IPS-18a (cell line): Measurements from ENCODE around the gene GALK2.
"Not testable (repeated sequence)": the region's sequence is repeated elsewhere in the genome, so short reads cannot be mapped to it uniquely, and the experiment has no call there.

Experiments
- H3K27ac ChIP-seq: one replicate; pipeline ENCODE4 v1.5.1; 2013; ENCODE audit warnings: low read length
- H3K27me3 ChIP-seq: one replicate; pipeline ENCODE4 v1.6.1; 2013; ENCODE audit warnings: mild to moderate bottlenecking, low read length; ENCODE audit not compliant: control insufficient read depth, insufficient read depth
- H3K36me3 ChIP-seq: one replicate; pipeline ENCODE4 v1.6.1; 2013; ENCODE audit warnings: low read depth, low read length; ENCODE audit not compliant: control insufficient read depth
- H3K4me1 ChIP-seq: one replicate; pipeline ENCODE4 v1.6.1; 2013; ENCODE audit warnings: low read depth, low read length; ENCODE audit not compliant: control insufficient read depth
- H3K4me3 ChIP-seq: one replicate; pipeline ENCODE4 v1.5.1; 2013; ENCODE audit warnings: low read length
- H3K9ac ChIP-seq: one replicate; pipeline ENCODE4 v1.6.1; 2013; ENCODE audit warnings: mild to moderate bottlenecking, low read length, moderate library complexity
- H3K9me3 ChIP-seq: one replicate; pipeline ENCODE4 v1.6.1; 2013; ENCODE audit warnings: low read depth, low read length; ENCODE audit not compliant: control insufficient read depth

Gene GALK2

DNA sequence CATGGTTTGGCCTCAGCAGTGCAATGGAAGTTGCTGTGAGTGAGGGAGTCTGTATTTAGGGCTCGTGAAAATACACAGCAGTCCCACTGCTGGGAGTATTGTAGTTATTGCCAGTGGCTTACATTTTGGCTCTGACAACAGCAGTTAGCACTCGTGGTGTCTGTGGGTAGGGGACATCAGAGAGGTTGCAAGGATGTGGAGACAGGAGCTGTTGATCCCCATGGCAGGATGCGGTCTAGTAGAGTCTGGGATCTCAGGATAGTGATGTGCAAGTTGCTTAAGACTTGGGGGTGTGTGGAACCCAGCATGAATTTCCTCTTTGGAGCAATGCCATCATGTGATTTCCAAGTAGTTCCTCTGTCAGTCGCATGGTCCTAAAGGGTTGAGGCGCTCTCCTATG is 59.9 kb downstream of the GALK2 start:
- Histone ChIP-seq H3K27ac (no peak overlapping the region), H3K4me3 (no peak overlapping the region), H3K27me3 (no peaks in the 10 kb centered on the region), H3K9me3 (no peaks in the 10 kb centered on the region), H3K9ac (no peak overlapping the region), H3K36me3 (no peaks in the 10 kb centered on the region), H3K4me1 (peaks cover 12% of the 10 kb centered on the region)

DNA sequence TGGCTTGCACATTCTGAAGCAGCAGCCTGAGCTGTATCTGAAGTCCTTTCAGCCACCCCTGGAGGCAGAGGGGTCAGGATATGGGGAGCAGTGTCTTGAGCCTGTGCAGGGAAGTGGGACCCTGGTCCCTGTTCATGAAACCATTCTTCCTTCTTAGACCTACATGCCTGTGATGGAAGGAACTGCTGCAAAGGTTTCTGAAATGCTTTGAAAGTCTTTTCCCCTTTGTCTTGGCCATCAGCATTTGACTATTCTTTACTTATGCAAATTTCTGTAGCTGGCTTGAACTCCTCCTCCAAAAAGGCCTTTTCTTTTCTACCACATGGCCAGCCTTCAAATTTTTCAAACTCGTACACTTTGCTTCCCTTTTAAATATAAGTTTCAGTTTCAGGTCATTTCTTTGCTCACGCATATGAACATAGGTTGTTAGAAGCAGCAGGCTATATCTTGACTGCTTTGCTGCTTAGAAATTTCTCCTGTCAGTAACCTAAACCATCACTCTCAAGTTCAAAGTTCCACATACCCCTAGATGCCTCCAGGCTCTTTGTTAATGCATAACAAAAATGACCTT is 62.3 kb downstream of the GALK2 start:
- Histone ChIP-seq H3K4me3 (no peak overlapping the region), H3K4me1 (peaks cover 9% of the 10 kb centered on the region), H3K27me3 (no peaks in the 10 kb centered on the region), H3K36me3 (no peaks in the 10 kb centered on the region), H3K27ac (no peak overlapping the region), H3K9me3 (no peaks in the 10 kb centered on the region), H3K9ac (no peak overlapping the region)

DNA sequence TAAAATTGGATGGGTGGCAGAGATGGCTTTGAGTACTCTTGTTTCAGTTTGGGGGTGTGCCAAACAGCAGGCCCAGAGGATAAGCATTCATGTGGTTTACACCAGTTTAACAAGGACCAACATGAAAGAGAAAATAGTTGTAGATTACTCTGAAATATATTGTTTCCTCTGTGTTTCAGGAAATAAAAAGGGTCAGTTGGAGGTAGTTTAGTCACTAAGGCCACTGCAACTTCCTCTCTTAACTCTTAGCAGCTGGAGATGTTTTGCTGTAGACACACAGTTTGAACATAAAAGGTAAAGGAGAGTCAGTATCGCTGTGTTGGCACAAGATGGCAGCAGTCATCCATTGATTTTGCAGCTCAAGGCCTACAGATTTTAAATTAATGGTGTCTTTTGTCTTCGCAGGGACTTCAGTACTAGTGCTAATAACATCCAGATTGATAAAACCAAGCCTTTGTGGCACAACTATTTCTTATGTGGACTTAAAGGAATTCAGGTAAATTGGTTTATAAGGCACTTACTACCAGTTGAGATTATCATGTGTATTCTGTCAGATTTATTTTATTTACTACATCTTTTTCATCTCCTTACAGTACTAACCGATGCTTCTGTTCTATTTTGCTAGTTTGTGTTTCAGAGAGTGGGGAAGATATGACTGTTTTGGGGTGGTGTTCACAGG is 65.5 kb downstream of the GALK2 start:
- H3K27ac ChIP-seq, result peak overlapping the region; percentile 24
- no peaks in the 10 kb centered on the region for H3K9me3 ChIP-seq
- H3K27me3 ChIP-seq, result no peaks in the 10 kb centered on the region
- H3K9ac ChIP-seq, result no peak overlapping the region
- no peaks in the 10 kb centered on the region for H3K36me3 ChIP-seq
- H3K4me1 ChIP-seq, result peaks cover 16% of the 10 kb centered on the region
- H3K4me3 ChIP-seq, result no peak overlapping the region

DNA sequence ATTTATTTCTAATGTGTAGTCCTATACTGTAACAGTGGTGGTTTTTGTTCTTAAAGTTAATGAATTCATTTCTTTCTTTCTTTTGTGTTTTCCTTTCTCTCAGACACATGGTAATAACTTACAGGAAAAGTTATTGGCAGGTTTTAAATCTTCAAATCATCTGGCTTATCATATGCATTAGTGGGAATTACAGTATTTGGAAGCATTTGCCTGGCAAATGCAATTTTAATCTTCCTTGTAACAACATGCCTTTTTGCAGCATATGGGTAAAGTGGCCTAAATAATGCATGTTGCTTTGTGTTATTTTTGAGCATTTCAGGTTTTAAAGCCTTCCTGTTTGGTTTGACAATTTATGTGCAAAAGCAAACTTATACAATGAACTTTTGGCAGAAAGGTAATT is 66.8 kb downstream of the GALK2 start:
- no peak overlapping the region for H3K4me3 ChIP-seq
- H3K9me3 ChIP-seq, result no peaks in the 10 kb centered on the region
- H3K27me3 ChIP-seq, result no peaks in the 10 kb centered on the region
- no peaks in the 10 kb centered on the region for H3K36me3 ChIP-seq
- H3K9ac ChIP-seq, result no peak overlapping the region
- no peak overlapping the region for H3K27ac ChIP-seq
- peaks cover 13% of the 10 kb centered on the region for H3K4me1 ChIP-seq

DNA sequence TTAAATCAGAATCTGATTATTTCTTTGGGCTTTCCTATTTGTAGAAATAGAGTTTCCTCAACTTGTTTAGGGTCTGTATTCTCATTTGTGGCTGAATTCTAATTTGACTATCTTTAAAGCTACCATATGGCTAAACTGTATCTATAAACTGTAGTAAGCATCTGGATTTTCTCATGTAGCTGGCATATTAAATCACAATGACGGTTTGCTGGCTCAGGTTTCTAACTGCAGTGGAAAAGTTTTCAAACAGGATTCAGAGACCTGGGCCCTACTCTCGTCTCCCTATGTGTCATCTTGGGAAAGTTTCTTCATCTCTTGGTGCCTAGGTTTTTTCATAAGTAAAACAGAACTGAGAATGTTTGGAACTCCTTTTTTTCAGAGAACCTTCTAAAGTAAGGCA is 68.3 kb downstream of the GALK2 start:
- no peak overlapping the region for H3K9ac ChIP-seq
- peak overlapping the region; percentile 10 for H3K27ac ChIP-seq
- H3K4me1 ChIP-seq, result peaks cover 11% of the 10 kb centered on the region
- H3K36me3 ChIP-seq, result no peaks in the 10 kb centered on the region
- no peaks in the 10 kb centered on the region for H3K9me3 ChIP-seq
- H3K4me3 ChIP-seq, result no peak overlapping the region
- H3K27me3 ChIP-seq, result no peaks in the 10 kb centered on the region

DNA sequence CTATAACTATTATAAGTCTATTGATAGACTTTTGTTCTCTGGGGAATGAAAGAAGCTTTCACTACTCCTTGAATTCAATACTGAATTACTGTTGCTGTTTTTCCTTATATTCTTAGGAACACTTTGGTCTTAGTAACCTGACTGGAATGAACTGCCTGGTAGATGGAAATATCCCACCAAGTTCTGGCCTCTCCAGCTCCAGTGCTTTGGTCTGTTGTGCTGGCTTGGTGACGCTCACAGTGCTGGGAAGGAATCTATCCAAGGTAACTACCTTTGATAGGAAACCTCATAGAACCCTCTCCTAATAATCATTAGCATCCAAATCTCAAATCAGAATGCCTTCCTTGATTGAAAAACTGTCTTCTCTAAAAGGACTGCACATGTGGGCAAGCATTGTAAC is 69.1 kb downstream of the GALK2 start:
- Histone ChIP-seq H3K27ac (no peak overlapping the region), H3K4me3 (no peak overlapping the region), H3K9ac (no peak overlapping the region), H3K27me3 (no peaks in the 10 kb centered on the region), H3K36me3 (no peaks in the 10 kb centered on the region), H3K4me1 (peaks cover 11% of the 10 kb centered on the region), H3K9me3 (no peaks in the 10 kb centered on the region)

DNA sequence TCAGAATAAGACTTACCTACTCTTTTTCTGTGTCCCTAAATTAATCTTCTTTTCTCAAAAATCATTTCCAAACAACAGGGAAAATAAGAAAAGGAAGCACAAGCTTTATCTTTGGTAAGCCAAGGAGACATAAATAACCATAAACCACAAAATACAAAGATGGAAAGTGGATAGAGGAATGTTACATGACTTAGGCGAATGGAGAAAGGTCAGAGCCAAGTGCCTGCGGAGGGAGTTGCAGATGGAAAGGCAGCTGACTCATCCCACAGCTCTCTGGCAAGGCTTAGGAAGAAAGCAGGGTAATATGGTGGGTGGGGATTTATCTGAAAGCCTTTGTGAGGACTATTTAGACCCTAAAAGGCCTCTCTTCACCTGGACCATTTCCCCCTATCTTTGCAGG is 72.8 kb downstream of the GALK2 start:
- H3K4me3 ChIP-seq, result no peak overlapping the region
- no peaks in the 10 kb centered on the region for H3K9me3 ChIP-seq
- H3K36me3 ChIP-seq, result no peaks in the 10 kb centered on the region
- no peaks in the 10 kb centered on the region for H3K27me3 ChIP-seq
- H3K4me1 ChIP-seq, result peaks cover 11% of the 10 kb centered on the region
- H3K9ac ChIP-seq, result no peak overlapping the region
- no peak overlapping the region for H3K27ac ChIP-seq

DNA sequence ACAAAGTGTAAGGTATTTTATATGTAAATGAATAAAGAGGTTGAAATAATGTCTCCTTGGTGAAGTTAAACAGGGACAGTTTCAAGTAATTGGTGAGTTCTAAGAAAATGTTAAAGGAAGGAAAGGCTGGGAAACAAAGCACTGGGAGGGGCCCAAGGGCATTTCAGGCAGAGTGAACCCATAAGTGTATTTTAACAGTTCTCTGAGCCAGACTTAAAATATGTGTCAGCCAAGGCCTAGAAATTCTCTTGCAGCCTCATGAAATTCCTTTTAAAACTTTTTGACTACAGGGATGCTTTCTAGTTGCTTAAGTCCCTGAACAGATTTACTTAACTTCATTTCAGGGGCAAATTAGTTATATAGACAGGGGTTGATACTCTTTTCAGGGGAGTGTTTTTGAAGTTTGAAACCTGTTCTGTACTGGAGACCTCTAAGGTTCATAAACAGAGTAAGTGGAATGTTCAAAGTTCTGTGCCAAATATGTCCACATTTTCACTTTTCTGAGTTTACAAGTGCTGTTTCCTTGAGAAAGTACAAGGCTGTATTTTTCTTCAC is 77.6 kb downstream of the GALK2 start:
- peaks cover 4% of the 10 kb centered on the region for H3K4me1 ChIP-seq
- no peak overlapping the region for H3K27ac ChIP-seq
- H3K9me3 ChIP-seq, result no peaks in the 10 kb centered on the region
- H3K4me3 ChIP-seq, result no peak overlapping the region
- no peaks in the 10 kb centered on the region for H3K36me3 ChIP-seq
- H3K9ac ChIP-seq, result no peak overlapping the region
- H3K27me3 ChIP-seq, result no peaks in the 10 kb centered on the region

DNA sequence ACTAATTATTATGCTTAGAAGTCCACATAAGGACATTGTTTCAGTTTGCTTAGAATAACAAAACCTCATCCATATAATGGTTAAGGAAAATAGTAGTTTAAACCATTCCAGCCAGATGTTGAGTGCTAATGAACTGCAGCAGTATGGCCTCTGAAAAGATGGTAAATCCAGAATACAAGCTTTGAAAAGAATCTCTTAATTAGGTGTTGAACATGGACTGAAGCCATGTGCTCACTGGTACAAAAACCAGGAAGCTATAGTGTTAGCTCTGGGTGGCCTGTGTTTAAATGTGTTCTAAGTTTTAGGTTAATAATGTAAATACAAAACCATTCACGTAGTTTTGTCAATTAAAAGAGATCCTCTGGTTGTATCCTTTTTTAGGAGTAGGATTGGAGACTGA is 78.2 kb downstream of the GALK2 start:
- Histone ChIP-seq H3K4me3 (no peak overlapping the region), H3K36me3 (no peaks in the 10 kb centered on the region), H3K9me3 (no peaks in the 10 kb centered on the region), H3K27ac (no peak overlapping the region), H3K4me1 (no peaks in the 10 kb centered on the region), H3K27me3 (no peaks in the 10 kb centered on the region), H3K9ac (no peak overlapping the region)

DNA sequence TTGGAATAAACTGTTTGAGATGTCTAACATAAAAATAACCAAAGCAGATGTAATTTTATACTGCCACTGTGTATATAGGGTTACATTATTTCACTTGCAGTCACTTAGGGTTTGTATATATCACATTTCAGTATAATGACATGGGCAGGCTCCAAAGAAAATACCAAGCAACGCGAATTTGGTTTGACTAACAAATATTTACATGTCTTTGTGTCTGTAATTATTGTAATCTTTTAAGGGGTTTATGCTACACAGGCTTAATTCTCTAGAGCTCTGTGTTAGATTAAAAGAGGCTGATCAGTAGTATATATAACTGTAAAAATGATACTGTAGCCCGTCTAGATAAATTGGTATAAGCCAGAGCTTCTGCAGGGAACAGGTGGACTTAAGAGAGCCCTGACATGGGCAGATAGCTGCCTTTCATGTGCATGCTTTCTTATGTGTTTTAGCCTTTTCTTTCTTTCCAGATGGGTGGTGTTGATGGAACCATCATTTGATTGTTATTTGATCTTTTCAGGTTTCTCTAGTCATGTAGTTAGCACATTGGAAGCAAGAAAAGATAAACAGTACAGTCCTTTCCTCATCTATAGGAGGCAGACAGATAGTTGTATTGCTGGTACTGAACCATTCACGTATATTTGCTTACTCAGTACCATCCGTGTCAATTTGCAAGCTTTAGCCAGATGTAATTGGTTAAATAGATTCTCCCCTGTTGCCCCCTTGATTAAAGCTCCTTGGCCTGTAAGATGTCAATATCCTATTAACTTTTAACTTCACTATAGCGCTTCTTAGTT is 86.1 kb downstream of the GALK2 start:
- Histone ChIP-seq H3K4me1 (no peaks in the 10 kb centered on the region), H3K36me3 (no peaks in the 10 kb centered on the region), H3K27ac (no peak overlapping the region), H3K9ac (no peak overlapping the region), H3K9me3 (no peaks in the 10 kb centered on the region), H3K27me3 (no peaks in the 10 kb centered on the region), H3K4me3 (no peak overlapping the region)

DNA sequence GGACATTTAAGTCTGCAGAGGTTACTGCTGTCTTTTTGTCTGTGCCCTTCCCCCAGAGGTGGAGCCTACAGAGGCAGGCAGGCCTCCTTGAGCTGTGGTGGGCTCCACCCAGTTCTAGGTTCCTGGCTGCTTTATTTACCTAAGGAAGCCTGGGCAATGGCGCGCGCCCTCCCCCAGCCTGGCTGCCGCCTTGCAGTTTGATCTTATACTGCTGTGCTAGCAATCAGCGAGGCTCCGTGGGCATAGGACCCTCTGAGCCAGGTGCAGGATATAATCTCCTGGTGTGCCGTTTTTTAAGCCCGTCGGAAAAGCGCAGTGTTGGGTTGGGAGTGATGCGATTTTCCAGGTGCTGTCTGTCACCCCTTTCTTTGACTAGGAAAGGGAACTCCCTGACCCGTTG is 95.1 kb downstream of the GALK2 start:
- H3K9ac ChIP-seq, H3K36me3 ChIP-seq, H3K27me3 ChIP-seq, H3K4me3 ChIP-seq, H3K9me3 ChIP-seq, H3K4me1 ChIP-seq, H3K27ac ChIP-seq: not testable (repeated sequence)
